Measurements from ENCODE around the gene ZNF708.
"Not testable (repeated sequence)": the region's sequence is repeated elsewhere in the genome, so short reads cannot be mapped to it uniquely, and the experiment has no call there.

ZNF708 gene

DNA sequence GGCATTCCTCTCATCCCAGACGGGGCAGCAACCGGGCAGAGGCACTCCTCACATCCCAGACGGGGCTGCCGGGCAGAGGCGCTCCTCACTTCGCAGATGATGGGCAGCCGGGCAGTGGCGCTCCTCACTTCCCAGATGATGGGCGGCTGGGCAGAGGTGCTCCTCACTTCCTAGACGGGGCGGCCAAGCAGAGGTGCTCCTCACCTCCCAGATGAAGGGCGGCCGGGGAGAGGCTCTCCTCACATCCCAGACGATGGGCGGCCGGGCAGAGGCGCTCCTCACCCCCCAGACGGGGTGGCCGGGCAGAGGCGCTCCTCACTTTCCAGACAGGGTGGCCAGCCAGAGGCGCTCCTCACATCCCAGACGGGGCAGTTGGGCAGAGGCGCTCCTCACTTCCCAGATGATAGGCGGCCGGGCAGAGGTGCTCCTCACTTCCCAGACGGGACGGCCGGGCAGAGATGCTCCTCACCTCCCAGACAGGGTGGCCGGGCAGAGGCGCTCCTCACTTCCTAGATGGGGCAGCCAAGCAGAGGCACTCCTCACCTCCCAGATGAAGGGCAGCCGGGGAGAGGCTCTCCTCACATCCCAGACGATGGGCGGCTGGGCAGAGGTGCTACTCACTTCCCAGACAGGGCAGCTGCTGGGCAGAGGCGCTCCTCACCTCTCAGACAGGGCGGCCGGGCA lies 68.9 kb downstream of the ZNF708 start:
- no peak for DNase-seq

DNA sequence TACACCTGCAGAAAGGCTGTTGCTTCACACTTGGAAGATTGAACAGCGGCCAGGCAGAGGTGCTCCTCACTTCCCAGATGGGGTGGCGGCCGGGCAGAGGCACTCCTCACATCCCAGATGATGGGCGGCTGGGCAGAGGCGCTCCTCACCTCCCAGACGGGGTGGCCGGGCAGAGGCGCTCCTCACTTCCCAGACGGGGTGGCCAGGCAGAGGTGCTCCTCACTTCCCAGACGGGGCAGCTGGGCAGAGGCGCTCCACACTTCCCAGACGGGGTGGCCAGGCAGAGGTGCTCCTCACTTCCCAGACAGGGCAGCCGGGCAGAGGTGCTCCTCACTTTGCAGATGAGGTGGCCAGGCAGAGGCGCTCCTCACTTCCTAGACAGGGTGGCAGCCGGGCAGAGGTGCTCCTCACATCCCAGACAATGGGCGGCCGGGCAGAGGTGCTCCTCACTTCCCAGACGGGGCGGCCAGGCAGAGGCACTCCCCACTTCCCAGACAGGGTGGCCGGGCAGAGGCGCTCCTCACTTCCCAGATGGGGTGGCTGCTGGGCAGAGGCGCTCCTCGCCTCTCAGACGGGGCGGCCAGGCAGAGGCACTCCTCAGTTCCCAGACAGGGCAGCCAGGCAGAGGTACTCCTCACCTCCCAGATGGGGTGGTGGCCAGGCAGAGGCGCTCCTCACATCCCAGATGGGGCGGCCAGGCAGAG lies 69.6 kb downstream of the ZNF708 start:
- DNase-seq, result not testable (repeated sequence)

DNA sequence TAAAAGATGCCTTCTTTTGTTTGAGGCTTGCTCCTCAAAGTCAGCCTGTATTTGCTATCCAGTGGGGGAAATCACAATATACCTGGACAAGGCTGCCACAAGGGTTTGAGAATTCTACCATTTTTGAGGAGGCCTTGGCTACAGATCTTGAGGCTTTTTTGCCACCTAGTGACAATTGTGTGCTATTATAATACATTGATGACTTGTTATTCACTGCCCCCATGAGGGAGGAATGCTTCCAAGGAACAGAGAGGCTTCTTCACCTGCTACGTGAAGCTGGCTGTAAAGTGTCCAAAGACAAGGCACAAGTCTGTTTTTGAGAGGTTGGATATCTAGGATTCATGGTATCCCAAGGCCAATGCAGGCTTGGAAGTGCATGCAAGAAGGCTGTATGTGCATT lies 72.5 kb downstream of the ZNF708 start:
- DNase-seq, result no peak
